A549 (cell line): ENCODE measurements around the gene TES.

Experiments
- BHLHE40 ChIP-seq: IDR thresholded peaks from 2 replicates; pipeline ENCODE4 v1.6.1; 2012; ENCODE audit warnings: low read depth, low read length, inconsistent platforms
- CEBPB ChIP-seq, 2 experiments: fragments of >200 bp in 1 of 2; sonication (Bioruptor Twin) in 1 of 2; formaldehyde crosslinking in 1 of 2; IDR thresholded peaks; 2 replicates each; pipeline ENCODE4 v1.6.1; 2012 to 2016
- CTCF ChIP-seq: fragments of >200 bp; sonication (Bioruptor Twin); formaldehyde crosslinking; IDR thresholded peaks from 3 replicates; pipeline ENCODE4 v1.5.1; 2016
- MAFK ChIP-seq: fragments of 450-650 bp; IDR thresholded peaks from 2 replicates; pipeline ENCODE4 v1.6.1; 2014; ENCODE audit not compliant: partially characterized antibody
- POLR2A ChIP-seq: IDR thresholded peaks from 2 replicates; pipeline ENCODE4 v1.6.1; 2012; ENCODE audit warnings: mild to moderate bottlenecking, low read length
- RCOR1 ChIP-seq: fragments of 150-350 bp; IDR thresholded peaks from 2 replicates; pipeline ENCODE4 v1.6.1; 2014; ENCODE audit warnings: antibody characterized with exemption, low read length, low read depth
- USF2 ChIP-seq: fragments of 450-650 bp; IDR thresholded peaks from 2 replicates; pipeline ENCODE4 v1.6.1; 2014; ENCODE audit warnings: antibody characterized with exemption

GRCh38 chr7:116261904-116262303, 51.6 kb downstream of the TES start:
- TF ChIP-seq USF2, result no peak
- TF ChIP-seq CEBPB (IDR thresholded peaks at IDR 0.05), result no peak
- no peak for TF ChIP-seq POLR2A
- TF ChIP-seq RCOR1, result no peak
- no peak for TF ChIP-seq CTCF
- TF ChIP-seq BHLHE40, result no peak
- TF ChIP-seq MAFK, result no peak
